GM18499 (cell line): ENCODE measurements around the gene CLCF1.
"Not testable (repeated sequence)": the region's sequence is repeated elsewhere in the genome, so short reads cannot be mapped to it uniquely, and the experiment has no call there.

Experiments
- ATAC-seq: cut with Tn5 transposase; IDR thresholded peaks from one replicate; pipeline ENCODE4 v1.9.1; 2021; ENCODE audit warnings: moderate number of reproducible peaks; ENCODE audit not compliant: insufficient read depth, unreplicated experiment

Gene CLCF1

DNA sequence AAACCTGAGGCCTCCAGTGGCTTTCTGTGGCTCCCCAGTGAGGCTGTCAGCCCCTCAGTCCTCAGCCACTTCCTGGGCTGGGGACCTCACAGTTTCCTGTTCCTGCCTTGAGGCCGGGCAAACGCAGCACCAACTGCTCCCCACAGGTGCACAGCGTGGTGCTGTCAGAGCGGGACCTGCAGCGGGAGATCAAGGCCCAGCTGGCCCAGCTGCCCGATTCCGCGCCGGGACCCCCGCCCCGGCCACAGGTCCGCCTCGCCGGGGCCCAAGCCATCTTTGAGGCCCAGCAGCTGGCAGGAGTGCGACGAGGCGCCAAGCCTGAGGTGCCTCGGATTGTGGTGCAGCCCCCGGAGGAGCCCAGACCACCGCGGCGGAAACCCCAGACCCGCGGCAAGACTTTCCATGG lies 35.9 kb upstream of the CLCF1 start:
- no peak for ATAC-seq

DNA sequence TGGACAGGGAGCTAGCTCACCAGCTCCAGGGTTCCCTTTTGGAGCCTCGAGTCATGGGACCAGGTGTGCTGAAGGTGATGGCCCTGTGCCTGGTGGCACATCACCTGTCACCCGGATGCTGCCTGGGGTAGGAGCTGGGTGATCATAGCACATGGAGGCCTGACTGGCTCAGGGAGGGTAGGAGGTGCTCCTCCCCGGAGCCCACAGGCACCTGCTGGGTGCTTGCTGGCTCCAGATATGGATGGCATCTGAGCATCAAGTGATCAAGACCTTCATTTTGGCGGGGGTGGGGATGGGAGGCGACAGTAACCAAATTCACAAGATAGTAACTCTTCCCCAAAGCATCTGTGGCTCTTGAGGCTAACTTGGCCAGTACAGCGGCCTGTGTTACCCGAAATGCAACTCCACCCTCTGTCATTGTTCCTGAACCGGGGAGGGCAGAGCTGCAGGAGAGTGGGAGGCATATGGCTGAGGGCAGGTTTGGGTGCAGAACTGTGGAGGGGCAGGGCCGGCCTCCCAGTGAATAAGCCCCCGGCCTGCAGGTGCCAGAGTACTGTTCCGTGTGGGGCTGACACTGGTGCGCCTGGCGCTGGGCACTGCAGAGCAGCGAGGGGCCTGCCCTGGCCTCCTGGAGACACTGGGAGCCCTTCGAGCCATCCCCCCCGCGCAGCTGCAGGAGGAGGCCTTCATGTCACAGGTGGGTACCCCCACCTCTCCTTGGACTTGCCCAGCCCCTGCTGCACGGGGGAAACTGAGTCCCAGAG lies 35.2 kb upstream of the CLCF1 start:
- no peak for ATAC-seq

DNA sequence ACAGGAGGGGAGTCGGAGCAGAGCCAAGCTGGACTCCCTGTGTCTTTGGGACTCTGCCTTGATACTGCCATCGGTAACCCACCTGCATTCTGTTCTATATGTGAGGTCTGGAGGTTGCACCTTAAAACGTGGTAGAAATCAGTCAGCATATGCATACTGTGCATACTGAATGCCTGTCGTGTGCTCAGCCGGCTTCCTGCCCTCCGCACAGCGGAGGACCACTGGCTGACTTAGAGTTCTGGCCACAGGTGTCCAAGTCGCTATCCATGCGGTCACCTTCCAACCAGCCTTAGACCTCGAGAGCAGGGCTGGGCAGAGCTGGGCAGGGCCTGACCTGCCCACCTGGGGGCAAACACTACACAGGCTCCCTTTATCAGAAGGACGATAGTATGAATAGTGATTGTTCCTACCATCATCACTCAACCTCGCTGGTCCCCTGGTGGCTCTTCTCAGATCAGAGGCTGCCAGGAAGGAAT lies 34.3 kb upstream of the CLCF1 start:
- no peak for ATAC-seq

DNA sequence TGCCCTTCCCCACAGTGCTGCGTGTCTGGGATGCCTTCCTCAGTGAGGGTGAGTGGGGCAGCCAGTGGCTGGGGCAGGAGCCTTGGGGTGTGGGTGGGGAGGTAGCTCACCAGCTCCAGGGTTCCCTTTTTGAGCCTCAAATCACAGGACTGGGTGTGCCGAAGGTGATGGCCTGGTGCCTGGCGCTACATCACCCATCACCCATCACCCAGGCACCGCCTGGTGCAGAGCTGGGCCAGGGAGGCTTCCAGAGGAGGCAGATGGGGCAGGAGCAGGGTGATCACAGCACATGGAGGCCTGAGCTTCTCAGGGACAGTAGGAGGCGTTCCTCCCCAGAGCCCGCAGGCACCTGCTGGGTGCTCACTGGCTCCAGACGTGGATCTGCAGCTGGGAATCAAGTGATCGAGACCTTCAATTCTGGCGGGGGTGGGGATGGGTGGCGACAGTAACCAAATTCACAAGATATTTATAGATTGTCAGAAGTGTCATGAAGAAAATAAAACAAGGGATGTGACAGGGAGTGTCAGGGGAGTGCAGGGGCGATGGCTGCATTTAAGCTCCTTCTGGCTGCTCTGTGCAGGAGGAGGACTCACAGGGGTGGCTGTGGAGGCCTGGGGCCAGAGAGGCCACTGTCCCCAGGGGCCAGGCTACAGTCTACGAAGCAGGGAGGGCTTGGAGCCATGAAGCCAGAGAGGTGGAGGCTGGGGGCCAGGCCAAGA lies 33.7 kb upstream of the CLCF1 start:
- no peak for ATAC-seq

DNA sequence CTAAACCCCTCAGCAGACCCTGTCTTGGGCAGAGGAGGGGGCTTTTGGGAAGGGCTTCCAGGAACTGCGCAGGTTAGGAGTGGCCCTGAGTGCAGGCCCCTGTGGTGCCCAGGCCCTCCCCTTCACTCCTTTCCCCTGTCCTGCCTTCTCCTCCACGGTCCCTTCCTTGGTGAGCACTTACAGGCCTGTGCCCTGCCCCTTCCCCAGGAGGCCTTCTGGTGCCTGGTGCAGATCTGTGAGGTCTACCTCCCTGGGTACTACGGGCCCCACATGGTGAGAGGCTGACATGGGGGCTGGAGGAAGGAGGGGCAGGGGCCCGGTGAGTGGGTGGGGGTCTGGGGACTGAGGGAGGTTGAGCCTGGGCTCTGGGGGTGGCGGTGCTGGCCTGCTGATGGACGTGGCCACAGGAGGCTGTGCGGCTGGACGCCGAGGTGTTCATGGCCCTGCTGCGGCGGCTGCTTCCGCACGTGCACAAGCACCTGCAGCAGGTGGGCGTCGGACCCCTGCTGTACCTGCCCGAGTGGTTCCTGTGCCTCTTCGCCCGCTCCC lies 33.1 kb upstream of the CLCF1 start:
- no peak for ATAC-seq

DNA sequence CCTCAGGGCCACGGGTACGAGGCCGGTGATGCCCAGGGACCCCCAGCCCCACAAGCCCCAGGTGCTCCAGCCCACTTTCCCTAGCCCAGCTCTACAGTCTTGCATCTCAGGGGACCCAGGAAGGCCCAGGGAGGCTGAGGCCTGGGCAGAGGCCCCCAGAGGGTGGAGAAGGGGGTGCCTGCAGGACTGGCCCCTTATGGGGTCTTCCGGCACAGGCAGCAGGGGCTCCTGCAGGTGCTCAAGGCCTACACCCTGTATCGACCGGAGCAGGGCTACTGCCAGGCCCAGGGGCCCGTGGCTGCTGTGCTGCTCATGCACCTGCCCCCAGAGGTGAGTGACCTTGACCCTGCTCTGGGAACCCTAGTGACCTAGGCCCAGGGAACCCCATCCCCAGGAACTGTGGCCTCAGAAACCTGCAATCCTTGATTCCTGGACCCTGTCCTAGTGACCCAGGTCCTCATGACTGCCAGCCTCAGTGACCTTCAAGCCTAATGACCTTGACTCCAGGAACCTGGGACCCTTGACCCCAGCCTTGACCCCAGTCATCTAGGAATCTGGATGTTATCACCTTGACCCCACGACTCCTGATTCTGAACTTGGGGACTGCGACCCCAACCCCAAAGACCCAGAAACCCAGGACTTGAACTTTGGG lies 32.4 kb upstream of the CLCF1 start:
- ATAC-seq: no peak

DNA sequence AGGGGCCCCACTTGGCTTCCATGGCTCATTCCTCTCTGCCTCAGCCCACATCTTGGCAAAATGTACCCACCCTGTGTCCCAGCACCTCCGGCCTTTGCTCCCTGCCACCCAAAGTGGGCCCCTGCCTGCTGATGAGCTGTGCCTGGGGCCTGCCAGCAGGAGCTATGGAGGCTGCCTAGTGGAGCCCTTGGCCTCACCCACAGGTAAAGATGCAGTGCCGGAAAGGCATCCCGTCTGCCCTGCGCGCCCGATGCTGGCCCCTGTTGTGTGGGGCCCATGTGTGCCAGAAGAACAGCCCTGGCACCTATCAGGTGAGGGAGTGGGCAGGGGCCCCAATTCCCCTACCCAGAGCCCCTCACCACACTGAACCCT lies 31.8 kb upstream of the CLCF1 start:
- no peak for ATAC-seq

DNA sequence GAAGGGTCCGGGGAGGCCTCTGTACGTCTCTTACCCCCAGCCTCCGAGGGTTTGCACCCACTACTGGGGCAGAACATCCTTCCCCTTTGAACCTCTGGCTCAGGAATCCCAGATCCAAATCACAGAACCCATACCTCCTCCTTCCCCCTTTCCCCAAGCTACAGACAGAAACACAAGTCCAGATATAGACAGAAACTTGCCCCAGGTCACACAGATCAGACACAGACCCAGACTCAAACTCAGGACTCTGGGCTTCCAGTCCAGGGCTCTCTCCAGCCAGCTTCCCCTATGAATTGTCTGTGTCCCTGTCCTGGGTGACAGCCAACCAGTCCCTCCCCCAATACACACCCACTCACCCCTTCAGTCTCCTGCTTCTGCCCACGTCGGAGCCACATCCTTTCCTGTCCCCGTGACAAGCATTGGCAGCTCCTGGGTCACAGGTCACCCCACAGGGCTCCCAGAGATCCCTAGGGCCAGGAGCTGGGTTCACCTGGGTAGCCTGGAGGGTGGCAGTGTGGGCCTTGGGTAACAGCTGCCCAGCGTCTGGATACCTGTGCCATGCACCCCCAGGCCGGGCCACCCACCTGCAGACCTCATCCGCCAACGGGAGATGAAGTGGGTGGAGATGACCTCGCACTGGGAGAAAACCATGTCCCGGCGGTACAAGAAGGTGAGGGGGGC lies 31.3 kb upstream of the CLCF1 start:
- no peak for ATAC-seq

DNA sequence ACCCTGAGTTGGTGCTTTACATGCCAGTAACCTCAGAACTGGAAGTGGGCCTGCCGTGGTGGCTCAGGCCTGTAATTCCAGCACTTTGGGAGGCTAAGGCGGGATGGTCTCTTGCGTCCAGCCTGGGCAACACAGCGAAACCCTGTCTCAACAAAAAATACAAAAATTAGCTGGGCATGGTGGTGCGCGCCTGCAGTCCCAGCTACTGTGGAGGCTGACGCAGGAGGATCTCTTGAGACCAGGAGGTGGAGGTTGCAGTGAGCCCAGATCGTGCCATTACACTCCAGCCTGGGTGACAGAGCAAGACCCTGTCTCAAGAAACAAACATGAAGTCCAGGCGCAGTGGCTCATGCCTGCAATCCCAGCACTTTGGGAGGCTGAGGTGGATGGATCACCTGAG lies 29.7 kb upstream of the CLCF1 start:
- not testable (repeated sequence) for ATAC-seq

DNA sequence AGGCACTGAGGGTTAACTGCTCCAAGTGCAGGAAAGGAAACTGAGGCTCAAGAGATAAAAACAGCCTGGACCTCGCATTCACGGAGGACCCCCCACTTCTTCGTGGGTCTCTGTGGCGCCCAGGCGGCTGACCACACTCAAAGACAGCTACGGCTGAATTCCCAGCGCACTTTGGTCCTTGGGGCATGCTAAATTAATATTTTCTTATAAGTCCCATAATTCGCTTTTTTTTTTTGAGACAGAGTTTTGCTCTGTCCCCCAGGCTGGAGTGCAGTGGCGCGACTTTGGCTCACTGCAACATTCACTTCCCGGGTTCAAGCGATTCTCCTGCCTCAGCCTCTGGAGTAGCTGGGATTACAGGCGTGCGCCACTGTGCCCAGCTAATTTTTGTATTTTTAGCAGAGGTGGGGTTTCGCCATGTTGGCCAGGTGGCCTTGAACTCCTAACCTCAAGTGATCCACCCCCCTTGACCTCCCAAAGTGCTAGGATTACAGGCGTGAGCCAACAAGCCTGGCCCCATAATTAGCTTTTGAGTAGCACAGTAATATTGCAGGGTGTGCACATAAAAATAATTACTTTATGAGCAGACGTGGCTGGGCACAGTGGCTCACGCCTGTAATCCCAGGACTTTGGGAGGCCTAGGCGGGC lies 28.9 kb upstream of the CLCF1 start:
- ATAC-seq: not testable (repeated sequence)

DNA sequence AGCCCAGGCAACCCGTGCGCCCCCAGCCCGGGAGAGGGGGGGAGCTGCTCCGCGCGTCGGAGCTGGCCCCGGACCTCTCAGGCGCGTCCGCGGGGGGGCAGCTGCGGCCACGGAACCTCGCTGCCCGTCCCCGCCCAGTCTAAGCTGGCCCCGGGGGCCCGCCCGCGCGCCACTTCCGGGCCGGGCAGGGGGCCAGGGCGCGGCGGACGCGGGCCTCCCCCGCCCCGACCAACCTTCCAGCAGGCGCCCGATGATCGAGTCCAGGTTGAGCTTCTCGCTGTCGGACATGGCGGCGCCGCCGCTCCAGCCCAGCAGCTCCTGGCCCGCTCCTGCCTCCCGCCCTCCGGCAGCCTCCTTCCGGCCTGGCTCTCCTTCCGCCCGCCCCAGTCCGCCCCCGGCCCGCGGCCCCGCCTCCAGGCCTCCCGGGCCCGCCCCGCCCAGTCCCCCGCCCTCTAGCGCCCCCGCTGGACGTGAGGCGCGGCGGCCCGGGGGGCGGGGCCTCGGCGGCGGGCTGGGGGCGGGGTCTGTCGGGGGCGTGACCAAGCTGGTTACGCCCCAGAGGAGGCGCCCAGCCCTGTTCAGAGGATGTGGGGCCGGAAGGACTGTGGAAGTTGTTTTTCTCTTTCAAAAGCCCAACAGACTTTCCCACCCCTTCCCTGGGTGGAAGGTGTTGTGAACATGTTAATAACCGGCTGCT lies 28.2 kb upstream of the CLCF1 start, which contains the start of gene PPP1CA:
TSS of gene PPP1CA (minus strand) at position 364 of the 697 bp plus-strand sequence. CDS start at position 288, 76 bp downstream.
- no peak for ATAC-seq

DNA sequence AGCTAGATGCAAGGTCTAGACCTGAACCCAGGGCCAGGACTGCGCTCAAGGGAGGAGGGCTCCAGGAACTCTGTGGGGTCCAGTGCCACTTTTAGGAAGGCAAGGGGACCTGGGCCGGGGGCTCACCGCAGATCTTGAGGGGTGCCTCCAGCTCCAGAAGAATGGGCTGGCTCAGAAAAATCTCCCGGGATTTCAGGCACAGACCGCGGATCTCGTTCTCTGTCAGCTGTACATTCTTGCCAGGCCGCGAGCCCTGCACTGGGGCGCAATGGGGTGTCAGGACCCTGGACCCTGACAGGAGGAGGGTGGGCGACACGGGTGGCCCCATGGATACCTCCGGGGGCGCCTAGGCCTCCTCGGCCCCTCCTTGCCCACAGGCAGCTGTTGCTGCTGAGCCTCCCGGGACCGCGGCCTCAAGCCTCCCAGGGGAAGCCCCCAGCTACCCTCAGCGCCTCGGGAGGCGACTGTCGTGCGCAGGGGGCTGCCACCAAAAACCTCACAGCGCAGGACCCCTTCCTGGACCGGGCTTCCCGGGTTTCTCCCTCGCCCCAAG lies 27.6 kb upstream of the CLCF1 start:
- ATAC-seq: no peak

DNA sequence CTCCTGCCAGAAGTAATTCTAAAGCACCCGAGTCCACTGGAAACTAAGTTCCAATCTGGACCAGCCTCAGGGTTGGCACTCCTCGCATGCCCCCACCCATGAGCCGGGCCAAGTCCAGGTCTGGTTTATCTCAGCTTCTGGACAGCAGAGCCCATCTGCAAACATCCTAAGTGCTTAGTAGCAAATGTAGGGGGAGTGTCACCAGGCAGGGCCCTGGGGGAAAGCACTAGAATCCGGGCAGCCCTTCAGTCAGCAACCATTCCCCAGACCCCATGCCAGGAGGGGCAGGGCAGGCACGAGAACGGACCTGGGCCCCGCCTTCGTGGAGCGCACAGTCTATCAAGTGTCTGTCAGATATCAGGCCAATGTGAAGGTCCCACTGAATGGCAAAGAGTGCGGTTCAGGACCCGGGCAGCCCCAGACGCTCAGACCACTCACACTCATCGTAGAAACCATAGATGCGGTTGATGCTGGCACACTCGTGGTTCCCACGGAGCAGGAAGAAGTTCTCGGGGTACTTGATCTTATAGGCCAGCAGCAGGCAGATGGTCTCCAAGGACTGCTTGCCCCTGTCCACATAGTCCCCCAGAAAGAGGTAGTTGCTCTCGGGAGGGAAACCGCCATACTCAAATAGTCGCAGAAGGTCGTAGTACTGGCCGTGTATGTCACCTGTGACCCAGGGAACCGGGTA lies 27.0 kb upstream of the CLCF1 start:
- no peak for ATAC-seq

DNA sequence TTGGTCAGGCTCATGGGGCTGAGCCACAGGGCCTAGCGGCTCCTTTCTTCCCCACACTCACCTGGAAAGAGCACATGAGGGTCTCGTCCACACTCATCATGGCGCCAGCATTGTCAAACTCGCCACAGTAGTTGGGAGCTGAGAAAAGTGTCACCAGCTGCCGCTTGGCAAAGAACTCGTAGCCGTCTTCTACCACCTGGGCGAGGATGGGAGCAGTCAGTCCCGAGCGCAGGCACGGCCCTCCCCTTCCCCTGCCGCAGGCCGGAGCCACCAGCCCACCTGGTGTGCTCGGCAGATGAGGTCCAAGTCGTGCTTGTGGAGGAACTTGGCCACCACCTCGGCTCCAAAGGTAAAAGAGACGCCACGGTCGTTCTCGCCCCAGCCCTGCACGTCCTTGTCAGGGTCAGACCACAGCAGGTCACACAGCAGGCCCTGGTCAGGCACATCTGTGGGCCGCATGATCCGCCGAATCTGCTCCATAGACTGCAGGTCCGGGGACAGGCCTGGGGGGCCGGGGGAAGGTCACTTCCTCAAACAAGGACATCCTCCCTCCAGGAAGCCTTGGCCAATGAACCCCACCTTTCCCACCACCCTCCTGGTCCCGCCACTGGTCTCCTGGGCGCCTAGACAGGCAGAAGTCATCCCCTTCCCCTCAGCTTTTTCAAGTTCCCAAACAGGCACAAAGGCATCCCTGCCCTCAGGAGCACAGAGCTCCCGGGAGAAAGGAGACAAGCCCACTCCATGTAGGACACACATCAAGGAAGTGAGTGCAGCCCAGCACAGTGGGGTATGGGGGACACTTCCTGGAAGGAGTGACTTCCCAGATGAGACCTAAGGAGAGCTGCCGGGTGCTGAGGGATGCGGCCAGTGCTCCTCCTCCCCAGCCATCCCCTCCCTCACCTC lies 25.5 kb upstream of the CLCF1 start:
- ATAC-seq: no peak

DNA sequence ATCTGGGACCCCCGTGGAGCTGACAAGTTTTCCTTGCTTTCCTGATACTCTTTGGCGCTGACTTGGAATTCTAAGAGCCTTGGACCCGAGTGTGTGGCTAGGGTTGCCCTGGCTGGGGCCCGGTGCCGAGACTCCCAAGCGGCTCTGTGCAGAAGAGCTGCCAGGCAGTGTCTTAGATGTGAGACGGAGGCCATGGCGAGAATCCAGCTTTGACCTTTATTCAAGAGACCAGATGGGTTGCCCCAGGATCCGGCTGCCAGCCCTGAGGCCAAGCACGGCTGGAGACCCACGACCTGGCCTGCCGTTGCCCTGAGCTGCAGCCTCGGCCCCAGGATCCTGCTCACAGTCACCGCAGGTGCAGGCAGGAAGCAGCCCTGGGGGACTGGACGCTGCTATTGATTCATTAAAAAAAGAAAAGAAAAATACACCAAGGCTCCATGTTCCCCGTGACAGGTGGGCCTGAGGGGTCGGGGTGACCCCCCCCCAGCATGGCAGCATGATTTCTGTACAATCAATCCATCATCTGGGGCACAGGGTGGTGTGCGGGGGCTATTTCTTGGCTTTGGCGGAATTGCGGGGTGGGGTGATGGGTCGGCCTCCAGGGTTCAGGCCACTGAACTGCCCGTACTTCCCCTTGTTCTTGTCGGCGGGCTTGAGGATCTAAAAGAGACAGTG lies 24.7 kb upstream of the CLCF1 start:
- ATAC-seq: no peak

DNA sequence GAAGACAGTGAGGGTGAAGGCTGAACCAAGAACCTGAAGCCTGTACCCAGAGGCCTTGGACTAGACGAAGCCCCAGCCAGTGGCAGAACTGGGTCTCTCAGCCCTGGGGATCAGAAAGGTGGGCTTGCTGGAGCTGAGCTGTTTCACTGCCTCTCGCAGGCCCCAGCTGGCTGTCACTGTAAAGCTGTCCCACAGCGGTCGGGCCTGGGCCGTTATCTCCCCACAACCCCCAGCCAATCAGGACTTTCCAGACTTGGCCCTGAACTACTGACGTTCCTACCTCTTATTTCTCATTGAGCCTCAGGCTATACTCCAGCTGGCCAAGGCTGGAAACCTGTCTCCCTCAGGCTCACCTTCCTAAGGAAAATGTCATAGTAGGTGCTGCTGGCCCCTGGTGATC lies 24.1 kb upstream of the CLCF1 start:
- no peak for ATAC-seq
